ENCODE measurements around the gene MPPE1.

The MPPE1 gene

GRCh38 chr18:11884396-11885030 is 23.6 kb downstream of the MPPE1 start:
- no peak for DNase-seq (ENCODE audit: low read depth, low spot score)

- no peak for DNase-seq (ENCODE audit: low read depth, low spot score)
These were observed 25.0 kb downstream of the MPPE1 start for GRCh38 chr18:11883153-11883552.

- no peak for DNase-seq (ENCODE audit: low read depth, low spot score)
These were observed 25.5 kb downstream of the MPPE1 start for GRCh38 chr18:11882636-11883035.

GRCh38 chr18:11880586-11881304 is 27.4 kb downstream of the MPPE1 start:
- DNase-seq (ENCODE audit: low read depth, low spot score), result no peak

GRCh38 chr18:11877497-11878135 is 30.5 kb downstream of the MPPE1 start:
- no peak for DNase-seq (ENCODE audit: low read depth, low spot score)

GRCh38 chr18:11874676-11875075 is 33.4 kb downstream of the MPPE1 start:
- DNase-seq (ENCODE audit: low read depth, low spot score), result no peak

- DNase-seq (ENCODE audit: low read depth, low spot score), result no peak
These were observed 34.3 kb downstream of the MPPE1 start for GRCh38 chr18:11873670-11874340.

- no peak for DNase-seq (ENCODE audit: low read depth, low spot score)
These were observed 35.5 kb downstream of the MPPE1 start for GRCh38 chr18:11872479-11873136.

- DNase-seq (ENCODE audit: low read depth, low spot score), result no peak
These were observed 36.6 kb downstream of the MPPE1 start for GRCh38 chr18:11871501-11871900.

GRCh38 chr18:11868230-11868629 is 39.9 kb downstream of the MPPE1 start:
- DNase-seq (ENCODE audit: low read depth, low spot score), result no peak

- no peak for DNase-seq (ENCODE audit: low read depth, low spot score)
These were observed 41.4 kb downstream of the MPPE1 start for GRCh38 chr18:11866764-11867163.

- no peak for DNase-seq (ENCODE audit: low read depth, low spot score)
These were observed 41.8 kb downstream of the MPPE1 start for GRCh38 chr18:11866329-11866728.

- DNase-seq (ENCODE audit: low read depth, low spot score), result no peak
These were observed 43.0 kb downstream of the MPPE1 start for GRCh38 chr18:11865071-11865470.

- DNase-seq (ENCODE audit: low read depth, low spot score), result no peak
These were observed 43.6 kb downstream of the MPPE1 start for GRCh38 chr18:11864471-11864870.

- DNase-seq (ENCODE audit: low read depth, low spot score), result no peak
These were observed 45.5 kb downstream of the MPPE1 start for GRCh38 chr18:11862468-11863137.

GRCh38 chr18:11861583-11862288 is 46.4 kb downstream of the MPPE1 start:
- no peak for DNase-seq (ENCODE audit: low read depth, low spot score)

- no peak for DNase-seq (ENCODE audit: low read depth, low spot score)
These were observed 47.3 kb downstream of the MPPE1 start for GRCh38 chr18:11860594-11861450.

GRCh38 chr18:11859903-11860407 is 48.2 kb downstream of the MPPE1 start:
- no peak for DNase-seq (ENCODE audit: low read depth, low spot score)

- no peak for DNase-seq (ENCODE audit: low read depth, low spot score)
These were observed 48.8 kb downstream of the MPPE1 start for GRCh38 chr18:11859282-11859830.
